Measurements from ENCODE around the gene C17orf114.

Gene C17orf114

DNA sequence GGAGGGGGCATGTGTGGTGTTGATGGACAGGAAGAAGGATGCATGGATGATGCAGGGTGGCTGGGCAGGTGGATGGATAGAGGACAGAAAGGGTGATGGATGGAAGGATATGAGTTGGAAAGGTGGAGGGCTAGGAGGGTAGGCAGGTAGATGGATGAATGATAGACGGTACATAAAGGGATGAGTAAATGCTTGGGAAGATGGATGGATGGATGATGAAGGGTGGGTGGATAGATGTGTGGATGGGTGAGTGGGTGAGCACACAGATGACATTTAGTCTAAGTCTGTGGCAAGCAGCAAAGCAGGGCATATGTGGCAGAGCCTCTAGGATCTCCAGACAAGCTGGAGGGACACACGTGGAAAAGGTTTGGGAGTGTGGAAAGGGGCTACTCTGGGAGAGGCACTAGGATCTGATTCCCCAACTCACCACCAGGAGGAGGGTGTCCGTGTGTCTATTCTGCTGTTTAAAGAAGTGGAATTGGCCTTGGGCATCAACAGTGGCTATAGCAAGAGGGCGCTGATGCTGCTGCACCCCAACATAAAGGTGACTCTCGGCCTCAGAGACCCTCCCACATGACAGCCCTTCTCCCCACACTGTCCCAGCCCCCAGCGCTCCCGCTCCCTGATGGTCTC is 13.0 kb upstream of the C17orf114 start:
- ChIA-PET POLR2A (no interaction called here), CTCF (no interaction called here)
- no peak overlapping the region for H3K4me3 Mint-ChIP-seq
- H3K27ac Mint-ChIP-seq: no peak overlapping the region
- no peak for DNase-seq
- H3K36me3 Mint-ChIP-seq: peaks cover 3% of the 10 kb centered on the region
- no peaks in the 10 kb centered on the region for H3K4me1 Mint-ChIP-seq (ENCODE audit: low read depth)
- intact Hi-C loops (cut with micrococcal nuclease): no loop called here
- no peaks in the 10 kb centered on the region for H3K9me3 Mint-ChIP-seq
- H3K27me3 Mint-ChIP-seq: no peaks in the 10 kb centered on the region

- Mint-ChIP-seq H3K9me3 (no peaks in the 10 kb centered on the region), H3K36me3 (peaks cover 4% of the 10 kb centered on the region), H3K4me3 (no peak overlapping the region), H3K27ac (no peak overlapping the region), H3K27me3 (no peaks in the 10 kb centered on the region), H3K4me1 (ENCODE audit: low read depth) (peaks cover 5% of the 10 kb centered on the region)
- no peak for DNase-seq
- ChIA-PET CTCF (interaction anchor here (1.6 kb wide), 2 partner anchors 23 to 91 kb away, joined by 3 to 6 read pairs; partner anchors contain the start of genes CHRNE and GLTPD2), POLR2A (no interaction called here)
- intact Hi-C loops (cut with micrococcal nuclease): no loop called here
Observed at GRCh38 chr17:4812690-4813089, 10.6 kb upstream of the C17orf114 start.

DNA sequence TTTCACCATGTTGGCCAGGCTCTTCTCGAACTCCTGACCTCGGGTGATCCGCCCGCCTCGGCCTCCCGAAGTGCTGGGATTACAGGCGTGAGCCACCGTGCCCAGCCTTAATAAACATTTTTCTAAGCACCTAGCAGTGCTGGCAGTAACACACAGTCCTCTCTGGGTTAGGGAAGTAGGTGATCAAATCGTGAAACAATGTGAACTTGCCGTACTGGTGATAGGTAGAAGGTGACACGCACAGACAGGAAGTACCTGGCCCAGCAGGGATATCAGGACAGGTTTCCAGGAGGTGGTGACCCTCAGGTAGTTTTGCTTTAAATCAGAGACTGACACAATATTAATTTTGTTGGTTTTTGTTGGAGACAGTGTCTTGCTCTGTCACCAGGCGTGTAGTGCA is 9.3 kb upstream of the C17orf114 start:
- Mint-ChIP-seq H3K27me3 (no peaks in the 10 kb centered on the region), H3K36me3 (peaks cover 4% of the 10 kb centered on the region), H3K4me3 (no peak overlapping the region), H3K4me1 (ENCODE audit: low read depth) (peaks cover 7% of the 10 kb centered on the region), H3K27ac (no peak overlapping the region), H3K9me3 (no peaks in the 10 kb centered on the region)
- no peak for DNase-seq
- CTCF ChIA-PET: interaction anchor here (0.7 to 1.6 kb wide), 2 partner anchors 75 to 92 kb away, joined by 3 read pairs; partner anchors contain the start of gene CHRNE
- intact Hi-C loops (cut with micrococcal nuclease): no loop called here
- POLR2A ChIA-PET: no interaction called here

GRCh38 chr17:4810696-4811290 is 8.7 kb upstream of the C17orf114 start:
- CTCF ChIA-PET: no interaction called here

GRCh38 chr17:4808378-4808767 is 6.2 kb upstream of the C17orf114 start:
- Mint-ChIP-seq H3K9me3 (no peaks in the 10 kb centered on the region), H3K4me1 (ENCODE audit: low read depth) (peaks cover 14% of the 10 kb centered on the region), H3K36me3 (peaks cover 4% of the 10 kb centered on the region), H3K27ac (no peak overlapping the region), H3K4me3 (peak overlapping the region; percentile 59), H3K27me3 (no peaks in the 10 kb centered on the region)
- intact Hi-C loops (cut with micrococcal nuclease): no loop called here
- ChIA-PET CTCF (interaction anchor here (2.8 kb wide), 1 partner anchor 18 kb away, joined by 28 read pairs; no protein-coding TSS in a partner anchor), POLR2A (no interaction called here)
- DNase-seq: no peak

More at GRCh38 chr17:4810696-4811290, 8.7 kb upstream of the C17orf114 start:
- Mint-ChIP-seq H3K27ac (no peak overlapping the region), H3K36me3 (peaks cover 4% of the 10 kb centered on the region), H3K27me3 (no peaks in the 10 kb centered on the region), H3K4me3 (no peak overlapping the region), H3K9me3 (no peaks in the 10 kb centered on the region), H3K4me1 (ENCODE audit: low read depth) (peaks cover 14% of the 10 kb centered on the region)
- intact Hi-C loops (cut with micrococcal nuclease): no loop called here
- POLR2A ChIA-PET: interaction anchor here (2.0 kb wide), 1 partner anchor 15 kb away, joined by 4 read pairs; the partner anchor contains the start of gene PSMB6
- DNase-seq: no peak

- Mint-ChIP-seq H3K36me3 (peaks cover 4% of the 10 kb centered on the region), H3K4me1 (ENCODE audit: low read depth) (peaks cover 14% of the 10 kb centered on the region), H3K4me3 (peak overlapping the region; percentile 74), H3K27me3 (no peaks in the 10 kb centered on the region), H3K9me3 (no peaks in the 10 kb centered on the region), H3K27ac (no peak overlapping the region)
- no peak for DNase-seq
- ChIA-PET POLR2A (interaction anchor here (1.4 to 2.1 kb wide), 3 partner anchors 10 to 18 kb away, joined by 4 to 8 read pairs (median 6); partner anchors contain the start of gene PSMB6), CTCF (interaction anchor here (1.1 to 2.8 kb wide), 6 partner anchors 18 to 331 kb away, joined by 3 to 28 read pairs (median 4); partner anchors contain the start of genes ARRB2 and CHRNE)
- intact Hi-C loops (cut with micrococcal nuclease): loop anchor here (1.0 kb wide), 1 partner anchor 11 kb away; the partner anchor contains the start of gene PSMB6
Observed at GRCh38 chr17:4807605-4808377, 5.7 kb upstream of the C17orf114 start.

GRCh38 chr17:4806777-4807604 is 4.9 kb upstream of the C17orf114 start, which contains the start of gene PLD2:
Gene PLD2 (plus strand): TSS chr17:4807152. CDS start chr17:4807773, 621 bp downstream.
- H3K4me1 Mint-ChIP-seq (ENCODE audit: low read depth): peaks cover 14% of the 10 kb centered on the region
- no peaks in the 10 kb centered on the region for H3K27me3 Mint-ChIP-seq
- intact Hi-C loops (cut with micrococcal nuclease): loop anchor here (1.0 kb wide), 1 partner anchor 11 kb away; the partner anchor contains the start of gene PSMB6
- peak within 1 kb of the TSS; percentile 74 for H3K4me3 Mint-ChIP-seq
- no peak within 1 kb of the TSS for H3K27ac Mint-ChIP-seq
- DNase-seq: peak; percentile 92
- CTCF ChIA-PET: interaction anchor here (1.1 to 2.8 kb wide), 6 partner anchors 17 to 330 kb away, joined by 3 to 28 read pairs (median 4); partner anchors contain the start of genes ARRB2 and CHRNE
- H3K36me3 Mint-ChIP-seq: peaks cover 4% of the 10 kb centered on the region
- POLR2A ChIA-PET: interaction anchor here (0.6 to 2.1 kb wide), 6 partner anchors 9 to 240 kb away, joined by 3 to 8 read pairs (median 4); partner anchors contain the start of genes PSMB6 and VMO1
- no peaks in the 10 kb centered on the region for H3K9me3 Mint-ChIP-seq

- Mint-ChIP-seq H3K36me3 (peaks cover 4% of the 10 kb centered on the region), H3K27me3 (no peaks in the 10 kb centered on the region), H3K27ac (no peak overlapping the region), H3K4me3 (peak overlapping the region; percentile 73), H3K4me1 (ENCODE audit: low read depth) (peaks cover 14% of the 10 kb centered on the region), H3K9me3 (no peaks in the 10 kb centered on the region)
- no peak for DNase-seq
- POLR2A ChIA-PET: interaction anchor here (1.0 to 2.1 kb wide), 4 partner anchors 9 to 20 kb away, joined by 3 to 8 read pairs (median 5); partner anchors contain the start of genes PSMB6 and VMO1
- CTCF ChIA-PET: interaction anchor here (1.2 to 2.8 kb wide), 4 partner anchors 16 to 97 kb away, joined by 3 to 28 read pairs (median 4); partner anchors contain the start of genes ARRB2 and CHRNE
- intact Hi-C loops (cut with micrococcal nuclease): no loop called here
Observed at GRCh38 chr17:4806456-4806776, 4.3 kb upstream of the C17orf114 start.

DNA sequence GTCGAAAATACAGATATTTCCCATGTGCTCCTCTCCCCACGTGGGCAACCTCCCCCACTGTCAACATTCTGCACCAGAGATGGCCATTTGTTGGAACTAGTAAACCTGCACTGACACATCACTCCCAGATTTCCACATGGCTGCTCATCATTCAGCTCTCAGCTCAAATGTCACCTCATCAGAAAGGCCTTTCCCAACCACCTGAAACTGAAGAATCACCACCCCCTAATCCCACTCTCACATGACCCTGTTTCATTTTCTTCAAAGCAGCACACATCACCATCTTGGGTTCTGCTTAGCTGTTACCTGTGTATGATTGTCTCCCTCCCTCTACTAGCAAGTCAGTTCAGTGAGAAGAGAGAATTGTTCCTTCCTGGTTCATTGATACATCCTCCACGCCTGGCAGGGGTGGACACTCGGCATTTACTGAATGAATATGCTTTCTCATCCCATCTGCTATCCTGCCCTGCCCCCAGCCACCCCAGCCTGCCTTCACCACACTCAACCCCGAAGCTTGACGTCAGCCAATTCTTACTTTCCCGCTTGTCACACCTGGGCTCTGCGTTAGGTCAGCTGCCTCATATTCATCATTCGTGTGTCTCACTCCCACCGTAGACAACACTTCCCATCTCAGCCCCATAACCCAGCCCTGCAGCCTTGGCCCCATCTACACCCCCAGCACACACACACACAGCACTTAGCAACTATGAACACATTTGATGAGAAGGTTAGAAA is 1.5 kb downstream of the C17orf114 start:
- POLR2A ChIA-PET: interaction anchor here (1.8 kb wide), 1 partner anchor 10 kb away, joined by 5 read pairs; no protein-coding TSS in a partner anchor
- Mint-ChIP-seq H3K27ac (peak overlapping the region; percentile 53), H3K9me3 (no peaks in the 10 kb centered on the region), H3K36me3 (peaks cover 12% of the 10 kb centered on the region), H3K4me3 (no peak overlapping the region), H3K4me1 (ENCODE audit: low read depth) (peaks cover 16% of the 10 kb centered on the region), H3K27me3 (no peaks in the 10 kb centered on the region)
- intact Hi-C loops (cut with micrococcal nuclease): no loop called here
- CTCF ChIA-PET: interaction anchor here (0.7 to 0.8 kb wide), 2 partner anchors 10 to 14 kb away, joined by 3 to 4 read pairs; no protein-coding TSS in a partner anchor
- no peak for DNase-seq

- peak overlapping the region; percentile 99 for H3K4me3 Mint-ChIP-seq
- DNase-seq: peak; percentile 44
- ChIA-PET POLR2A (interaction anchor here (0.9 to 1.7 kb wide), 4 partner anchors 10 to 86 kb away, joined by 3 to 6 read pairs (median 4); partner anchors contain the start of genes ARRB2 and PLD2), CTCF (interaction anchor here (0.9 to 1.1 kb wide), 3 partner anchors 10 to 230 kb away, joined by 4 to 6 read pairs (median 4); partner anchors contain the start of genes ARRB2 and VMO1)
- H3K27ac Mint-ChIP-seq: peak overlapping the region; percentile 92
- peaks cover 18% of the 10 kb centered on the region for H3K4me1 Mint-ChIP-seq (ENCODE audit: low read depth)
- H3K36me3 Mint-ChIP-seq: peaks cover 12% of the 10 kb centered on the region
- intact Hi-C loops (cut with micrococcal nuclease): loop anchor here (1.0 to 2.0 kb wide), 3 partner anchors 11 to 86 kb away; partner anchors contain the start of genes ARRB2, MINK1 and PLD2
- H3K27me3 Mint-ChIP-seq: no peaks in the 10 kb centered on the region
- H3K9me3 Mint-ChIP-seq: no peaks in the 10 kb centered on the region
Observed at GRCh38 chr17:4796552-4796920, 5.6 kb downstream of the C17orf114 start.
